ENCODE measurements around the gene ACVR2B.
"Not testable (repeated sequence)": the region's sequence is repeated elsewhere in the genome, so short reads cannot be mapped to it uniquely, and the experiment has no call there.

The ACVR2B gene

GRCh38 chr3:38453075-38453912 lies at the start of gene ACVR2B:
ACVR2B (plus strand) TSS chr3:38453890; CDS start chr3:38454323, 433 bp downstream.
- DNase-seq = peak; percentile 27 to 28

DNA sequence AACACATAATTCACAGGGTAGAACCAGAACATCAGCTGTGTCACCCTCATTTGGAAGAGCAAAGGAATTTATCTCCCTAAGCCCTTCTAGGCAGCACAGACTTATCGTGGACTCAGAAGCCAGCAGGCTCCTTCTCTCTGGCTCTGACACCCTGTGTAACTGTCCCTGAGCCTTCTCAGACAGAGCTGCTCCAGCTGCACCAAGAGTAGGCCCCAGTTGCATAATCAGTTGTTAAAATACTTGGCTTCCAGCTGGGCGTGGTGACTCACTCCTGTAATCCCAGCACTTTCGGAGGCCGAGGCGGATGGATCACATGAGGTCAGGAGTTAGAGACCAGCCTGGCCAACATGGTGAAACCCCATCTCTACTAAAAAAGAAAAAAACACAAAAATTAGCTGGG lies 49.4 kb upstream of the ACVR2B start:
- no peak for DNase-seq

- DNase-seq = no peak
These were observed 42.1 kb upstream of the ACVR2B start for GRCh38 chr3:38411591-38411990.

DNA sequence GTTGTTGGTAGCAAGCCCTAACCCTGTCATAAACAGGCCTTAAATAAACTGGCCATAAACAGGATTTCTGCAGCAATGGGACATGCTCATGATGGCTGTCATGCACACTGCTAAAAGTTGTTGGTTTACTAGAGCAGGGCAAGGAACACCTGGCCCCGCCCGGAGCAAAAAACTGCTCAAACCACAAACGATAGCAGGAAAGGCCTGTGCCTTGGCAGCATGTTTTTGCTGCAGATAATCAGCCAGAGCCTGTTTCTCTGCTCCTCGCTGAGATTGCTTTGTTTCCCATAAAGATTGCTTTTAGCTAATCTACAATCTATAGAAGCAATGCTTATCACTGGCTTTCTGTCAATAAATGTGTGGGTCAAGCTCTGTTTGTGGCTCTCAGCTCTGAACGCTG lies 32.9 kb upstream of the ACVR2B start:
- not testable (repeated sequence) for DNase-seq

- DNase-seq = no peak
These were observed 31.9 kb upstream of the ACVR2B start for GRCh38 chr3:38421679-38422336.

- not testable (repeated sequence) for DNase-seq
These were observed 26.8 kb upstream of the ACVR2B start for GRCh38 chr3:38426798-38427426.

GRCh38 chr3:38432871-38433658 lies 20.6 kb upstream of the ACVR2B start:
- not testable (repeated sequence) for DNase-seq

GRCh38 chr3:38433661-38434060 lies 20.0 kb upstream of the ACVR2B start:
- DNase-seq = not testable (repeated sequence)

- DNase-seq = not testable (repeated sequence)
These were observed 15.1 kb upstream of the ACVR2B start for GRCh38 chr3:38438436-38439069.

GRCh38 chr3:38443205-38443604 lies 10.5 kb upstream of the ACVR2B start:
- not testable (repeated sequence) for DNase-seq

DNA sequence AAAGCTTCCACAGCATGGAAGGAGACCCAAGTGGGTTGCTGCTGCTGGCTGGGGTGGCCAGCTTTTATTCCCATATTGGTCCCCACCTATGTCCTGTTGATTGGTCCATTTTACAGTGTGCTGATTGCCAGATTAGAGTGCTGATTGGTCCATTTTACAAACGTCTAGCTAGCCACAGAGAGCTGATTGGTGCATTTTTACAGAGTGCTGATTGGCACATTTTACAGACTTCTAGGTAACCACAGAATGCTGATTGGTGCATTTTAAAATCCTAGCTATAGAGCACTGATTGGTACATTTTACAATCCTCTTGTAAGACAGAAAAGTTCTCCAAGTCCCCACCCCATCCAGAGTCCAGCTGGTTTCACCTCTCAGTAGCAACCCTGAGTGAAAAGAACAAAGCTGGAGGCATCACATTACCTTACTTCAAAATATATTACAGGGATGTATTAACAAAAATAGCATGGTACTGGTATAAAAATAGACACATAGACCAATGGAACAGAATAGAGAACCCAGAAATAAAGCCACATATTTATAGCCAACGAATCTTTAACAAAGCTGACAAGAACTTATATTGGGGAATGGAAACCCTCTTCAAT lies 7.5 kb upstream of the ACVR2B start:
- no peak for DNase-seq

DNA sequence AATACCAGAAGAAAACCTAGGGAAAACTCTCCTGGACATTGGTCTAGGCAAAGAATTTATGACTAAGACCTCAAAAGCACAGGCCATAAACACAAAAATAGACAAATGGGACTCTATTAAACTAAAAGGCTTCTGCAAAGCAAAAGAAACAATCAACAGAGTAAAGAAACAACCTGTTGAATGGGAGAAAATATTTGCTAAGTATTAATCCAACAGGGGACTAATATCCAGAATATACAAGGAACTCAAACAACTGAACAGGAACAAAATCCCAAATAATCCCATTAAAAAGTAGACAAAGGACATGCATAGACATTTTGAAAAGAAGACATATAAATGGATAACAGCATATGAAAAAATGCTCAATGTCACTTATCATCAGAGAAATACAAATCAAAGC lies 6.9 kb upstream of the ACVR2B start:
- DNase-seq = no peak

DNA sequence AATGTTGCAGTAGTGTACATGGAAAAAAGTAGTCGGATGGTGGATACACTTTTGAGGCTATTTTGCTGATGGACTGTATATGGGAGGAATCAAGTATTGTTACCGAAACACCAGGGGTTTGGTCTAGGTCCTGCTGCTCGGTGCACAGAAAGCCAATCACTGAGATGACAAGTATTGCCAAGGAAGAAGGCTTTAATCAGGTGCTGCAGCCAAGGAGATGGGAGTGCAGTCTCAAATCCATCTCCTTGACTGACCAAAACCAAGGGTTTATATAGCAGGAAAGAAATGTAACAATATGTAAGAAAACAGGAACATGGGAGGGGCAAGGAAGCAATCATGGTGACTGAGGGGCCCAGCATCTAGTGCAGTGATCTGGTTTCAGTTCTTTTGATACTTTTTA lies 2.8 kb upstream of the ACVR2B start:
- no peak for DNase-seq

DNA sequence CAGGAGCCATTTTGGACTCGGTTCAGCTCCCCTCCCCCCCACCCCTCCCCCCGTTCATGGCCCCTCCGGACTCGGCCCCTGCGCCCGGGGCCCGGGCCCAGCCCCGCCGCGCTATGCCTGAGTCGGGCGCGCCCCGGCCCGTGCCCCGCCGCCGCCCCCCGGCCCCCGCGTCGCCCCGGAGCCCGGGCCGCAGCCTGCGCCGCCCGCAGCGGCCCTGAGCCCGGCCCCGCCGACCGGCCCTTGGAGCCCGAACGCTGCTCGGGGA lies 155 bp downstream of the ACVR2B start:
- DNase-seq = no peak

GRCh38 chr3:38454178-38454883 lies 641 bp downstream of the ACVR2B start:
- DNase-seq = no peak

GRCh38 chr3:38454884-38455638 lies 1.4 kb downstream of the ACVR2B start:
- peak; percentile 39 to 45 for DNase-seq

- DNase-seq = no peak
These were observed 2.1 kb downstream of the ACVR2B start for GRCh38 chr3:38455639-38456430.

DNA sequence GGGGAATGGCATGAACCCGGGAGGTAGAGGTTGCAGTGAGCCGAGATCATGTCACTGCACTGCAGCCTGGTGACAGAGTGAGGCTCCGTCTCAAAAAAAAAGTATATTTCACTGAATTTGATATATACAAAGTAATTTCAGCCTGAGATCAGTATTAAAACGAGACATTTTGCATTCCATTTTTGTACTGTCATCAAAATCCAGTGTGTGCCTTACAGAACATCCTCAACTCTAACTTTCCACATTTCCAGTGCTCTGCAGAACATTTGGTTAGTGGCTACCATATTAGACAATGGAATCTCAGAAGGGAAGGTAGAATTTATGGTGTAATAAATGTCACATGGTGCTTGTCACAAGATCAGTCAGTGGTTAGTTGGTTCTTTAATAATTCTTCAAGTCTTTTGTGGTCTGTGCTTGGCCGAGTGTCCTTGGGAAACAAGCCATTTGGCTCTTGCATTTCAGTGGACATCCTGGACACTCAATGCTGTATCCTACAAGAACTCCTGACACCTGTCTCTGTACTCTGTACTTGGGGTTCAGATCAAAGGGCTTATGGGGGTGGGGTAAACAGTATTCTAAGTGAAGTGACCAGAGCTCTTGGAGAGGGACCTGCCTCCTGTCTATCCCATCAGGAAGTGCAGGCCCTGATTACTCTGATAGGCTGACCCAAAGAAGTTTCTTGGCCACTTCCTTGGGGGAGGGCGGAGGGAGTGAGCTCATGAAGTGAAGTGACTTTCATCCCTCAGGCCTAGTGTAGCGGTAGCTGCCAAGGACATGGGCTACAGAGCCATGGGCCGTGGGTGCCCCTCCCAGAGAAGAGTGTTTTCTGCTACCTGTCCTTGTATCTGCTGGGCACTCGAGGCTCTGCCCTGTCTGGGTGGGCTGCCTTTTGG lies 3.7 kb downstream of the ACVR2B start:
- no peak for DNase-seq
